GM21619 (cell line): ENCODE data around the gene IGLL5.
A peak's percentile ranks its signal among the peaks of the same experiment; 100 is the strongest.

Experiments used
- ATAC-seq: cut with Tn5 transposase; IDR thresholded peaks from one replicate; pipeline ENCODE4 v1.9.1; 2021; ENCODE audit not compliant: unreplicated experiment

The IGLL5 gene

GRCh38 chr22:22926370-22927195 is 39.0 kb downstream of the IGLL5 start:
- ATAC-seq = no peak

DNA sequence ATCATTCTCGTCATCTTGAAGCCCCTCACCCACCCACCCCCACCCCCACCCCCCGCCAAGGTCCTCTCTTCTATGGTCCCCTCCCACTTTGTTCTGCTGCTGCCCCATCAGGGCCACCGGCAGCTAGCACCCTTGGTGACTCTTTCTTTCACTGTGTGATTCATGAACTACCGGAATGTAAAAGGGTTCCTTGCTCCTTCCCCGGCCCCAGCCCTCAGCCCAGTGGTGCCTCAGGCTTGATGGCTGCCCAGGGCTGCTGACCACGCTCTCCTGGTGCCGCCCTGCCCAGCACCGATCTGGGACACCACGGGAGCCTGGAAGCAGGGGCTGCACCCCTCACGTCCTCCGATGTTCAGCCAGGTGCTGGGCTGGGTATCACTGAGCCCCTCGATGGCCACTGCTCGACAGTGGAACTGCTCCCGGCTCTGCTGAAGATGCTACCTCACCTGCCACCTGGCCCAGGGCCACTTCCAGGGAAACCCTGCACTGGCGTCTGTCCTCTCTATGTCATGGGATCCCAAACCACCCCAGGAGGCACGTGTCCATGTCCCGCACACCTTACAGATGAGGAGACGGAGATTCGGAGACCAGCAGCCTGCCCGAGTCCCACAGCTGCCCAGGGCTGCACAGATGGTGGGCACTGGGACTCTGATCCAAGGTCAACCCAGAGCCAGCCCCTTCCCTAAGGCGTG is 39.7 kb downstream of the IGLL5 start:
- ATAC-seq = no peak

DNA sequence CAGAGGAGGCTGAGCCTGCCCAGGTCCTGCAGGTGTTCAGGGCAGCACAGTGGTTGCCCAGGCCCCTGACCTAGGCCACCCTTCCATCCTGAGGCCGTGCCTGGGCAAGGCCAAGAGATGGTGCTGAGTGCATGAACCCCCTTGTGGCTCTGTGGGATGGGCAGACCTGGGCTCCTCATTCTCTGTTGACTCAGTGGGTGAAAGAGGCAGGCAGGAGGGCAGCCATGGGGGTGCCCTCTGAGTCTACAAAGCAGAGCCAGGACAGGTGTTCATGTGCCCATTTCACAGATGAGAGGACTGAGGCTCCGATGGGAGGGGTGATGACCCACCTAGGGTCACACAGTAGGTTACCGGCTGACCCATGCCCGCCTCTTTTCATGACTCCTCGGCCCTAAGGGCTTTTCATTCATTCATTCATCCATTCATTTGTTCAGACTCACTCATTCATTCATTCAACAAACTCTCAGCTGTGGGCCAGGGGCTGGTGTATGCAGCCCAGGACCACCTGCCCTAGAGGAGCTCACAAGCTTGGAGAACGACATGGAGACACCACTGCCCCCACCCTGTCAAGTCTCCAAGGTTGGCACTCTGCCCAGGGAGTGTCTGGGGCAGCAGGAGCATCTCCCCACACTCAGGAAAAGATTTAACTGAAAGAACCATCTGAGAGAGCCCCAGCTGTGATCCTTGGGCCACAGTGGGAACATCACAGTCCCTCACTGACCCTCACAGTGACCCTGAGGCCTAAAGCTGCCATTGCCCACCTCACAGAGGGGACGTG is 40.5 kb downstream of the IGLL5 start:
- ATAC-seq = no peak

- peak; percentile 78 for ATAC-seq
Measured at GRCh38 chr22:22928666-22929380, 41.2 kb downstream of the IGLL5 start.

GRCh38 chr22:22929381-22930221 is 42.0 kb downstream of the IGLL5 start:
- no peak for ATAC-seq

- ATAC-seq = no peak
Measured at GRCh38 chr22:22930222-22930497, 42.5 kb downstream of the IGLL5 start.

DNA sequence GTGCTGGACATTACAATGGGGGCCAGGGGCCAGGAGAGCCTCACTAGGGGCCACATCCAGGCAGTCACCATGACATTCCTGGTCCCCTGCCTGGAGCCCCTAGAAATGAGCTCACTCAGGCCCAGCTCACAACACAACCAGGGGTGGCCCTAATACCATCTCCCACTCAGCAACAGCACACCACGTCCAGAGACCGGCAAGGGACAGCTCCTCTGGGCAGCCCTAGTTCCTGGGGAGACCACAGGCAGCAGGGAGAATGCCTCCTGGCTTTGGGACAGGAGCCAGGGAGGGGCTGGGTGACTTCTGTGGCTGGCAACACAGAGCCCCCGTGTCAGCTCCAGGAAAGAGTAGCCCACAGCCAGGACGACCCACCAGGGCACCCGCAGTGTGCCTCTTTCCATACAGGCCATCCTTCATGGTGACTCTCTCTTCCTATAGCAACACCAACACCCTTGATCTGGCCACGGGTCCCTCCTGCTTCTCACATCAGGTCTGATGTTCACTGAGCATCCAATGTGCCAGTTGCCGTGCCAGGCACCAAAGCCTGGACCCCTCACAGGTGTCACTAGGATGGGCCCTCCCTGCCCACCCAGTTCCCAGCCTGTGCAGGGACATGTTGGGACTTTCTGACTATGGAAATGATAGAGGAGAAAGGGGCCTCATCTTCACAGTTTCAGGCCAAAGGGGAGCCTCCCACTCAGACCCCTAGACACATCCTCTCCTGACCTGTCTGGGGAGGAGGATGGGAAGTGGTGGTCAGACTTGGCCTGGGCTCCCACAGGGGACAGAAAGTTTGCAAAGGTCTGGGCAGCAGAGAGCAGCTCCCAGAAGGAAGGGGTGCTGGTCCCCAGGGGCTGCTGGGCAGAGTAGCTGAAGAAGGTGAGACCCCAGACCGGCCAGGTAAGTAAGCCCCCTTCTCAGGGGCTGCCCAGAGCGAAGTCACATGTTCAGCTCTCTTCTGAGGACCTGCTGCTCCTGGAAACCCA is 43.2 kb downstream of the IGLL5 start:
- ATAC-seq = no peak

- no peak for ATAC-seq
Measured at GRCh38 chr22:22931557-22932270, 44.1 kb downstream of the IGLL5 start.

GRCh38 chr22:22932512-22932941 is 44.9 kb downstream of the IGLL5 start:
- no peak for ATAC-seq

- ATAC-seq = no peak
Measured at GRCh38 chr22:22933100-22933806, 45.6 kb downstream of the IGLL5 start.

- no peak for ATAC-seq
Measured at GRCh38 chr22:22933807-22934542, 46.4 kb downstream of the IGLL5 start.

DNA sequence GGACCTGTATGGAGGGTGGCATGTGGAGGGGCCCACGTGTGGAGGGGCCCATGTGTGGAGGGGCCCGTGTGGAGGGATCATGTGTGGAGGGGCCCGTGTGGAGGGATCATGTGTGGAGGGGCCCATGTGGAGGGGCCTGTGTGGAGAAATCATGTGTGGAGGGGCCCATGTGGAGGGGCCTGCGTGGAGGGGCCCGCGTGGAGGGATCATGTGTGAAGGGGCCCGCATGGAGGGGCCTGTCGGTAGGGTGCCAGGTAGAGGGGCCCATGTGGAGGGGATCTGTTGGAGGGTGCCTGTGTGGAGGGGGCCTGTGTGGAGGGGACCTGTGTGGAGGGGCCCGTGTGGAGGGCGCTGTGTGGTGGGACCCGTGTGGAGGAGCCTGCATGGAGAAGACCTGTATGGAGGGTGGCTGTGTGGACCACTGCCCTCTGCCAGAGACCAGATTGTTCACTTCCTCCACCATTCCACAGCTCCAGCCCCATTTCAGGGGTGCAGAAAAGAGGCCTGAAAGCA is 47.0 kb downstream of the IGLL5 start:
- no peak for ATAC-seq

DNA sequence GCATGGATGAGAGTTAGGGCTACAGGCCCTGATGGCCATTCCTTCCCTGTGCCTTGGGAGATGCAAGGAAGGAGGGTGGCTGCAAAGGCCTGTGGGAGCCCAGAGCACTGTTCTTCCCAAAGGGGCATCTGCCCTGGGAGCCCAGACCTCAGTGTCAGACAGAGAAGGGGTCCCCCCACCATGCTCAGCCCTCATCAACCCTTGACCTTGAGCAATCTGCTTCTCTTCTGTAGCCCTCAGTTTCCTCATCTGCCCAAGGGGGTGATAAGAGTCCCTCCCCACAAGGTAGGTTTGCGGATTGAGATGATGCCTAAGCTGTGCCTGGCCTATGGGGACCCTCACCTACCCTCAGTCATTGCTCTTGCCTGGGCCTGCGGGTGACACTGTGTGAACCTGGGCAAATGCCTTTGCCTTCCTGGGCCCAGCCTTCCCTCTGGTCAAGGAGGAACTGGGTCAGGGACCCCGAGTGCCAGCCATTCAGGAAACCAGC is 47.5 kb downstream of the IGLL5 start:
- ATAC-seq = peak; percentile 12

DNA sequence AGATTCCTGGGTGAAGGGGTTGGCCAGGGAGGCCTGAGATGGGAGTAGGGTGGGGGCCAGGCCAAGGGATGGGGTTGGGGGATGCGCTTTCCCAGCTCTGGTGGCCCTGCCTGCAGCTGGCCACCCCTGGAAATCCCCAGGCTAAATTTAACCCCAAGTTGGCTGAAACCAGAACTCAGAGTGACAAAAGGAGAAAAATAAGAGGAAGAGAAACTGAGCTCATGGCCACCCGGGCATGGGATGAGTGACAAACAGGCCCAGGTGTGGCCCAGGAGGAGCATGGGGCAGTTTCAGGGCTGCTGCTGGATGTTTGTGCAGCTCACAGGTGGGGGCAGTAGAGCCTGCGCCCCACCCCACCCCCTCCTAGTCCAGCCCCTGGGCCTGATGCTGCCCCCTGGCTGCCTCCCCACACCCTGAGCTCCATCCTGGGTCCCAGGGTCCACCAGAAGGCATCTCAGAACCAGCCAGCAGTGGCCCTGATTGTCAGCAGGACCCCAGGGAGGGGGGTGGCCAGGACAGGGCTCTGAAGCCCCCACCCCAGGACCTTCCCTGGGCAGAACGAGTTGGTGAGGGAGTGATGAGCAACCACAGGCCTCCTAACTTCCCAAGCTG is 48.0 kb downstream of the IGLL5 start:
- ATAC-seq = peak; percentile 78

DNA sequence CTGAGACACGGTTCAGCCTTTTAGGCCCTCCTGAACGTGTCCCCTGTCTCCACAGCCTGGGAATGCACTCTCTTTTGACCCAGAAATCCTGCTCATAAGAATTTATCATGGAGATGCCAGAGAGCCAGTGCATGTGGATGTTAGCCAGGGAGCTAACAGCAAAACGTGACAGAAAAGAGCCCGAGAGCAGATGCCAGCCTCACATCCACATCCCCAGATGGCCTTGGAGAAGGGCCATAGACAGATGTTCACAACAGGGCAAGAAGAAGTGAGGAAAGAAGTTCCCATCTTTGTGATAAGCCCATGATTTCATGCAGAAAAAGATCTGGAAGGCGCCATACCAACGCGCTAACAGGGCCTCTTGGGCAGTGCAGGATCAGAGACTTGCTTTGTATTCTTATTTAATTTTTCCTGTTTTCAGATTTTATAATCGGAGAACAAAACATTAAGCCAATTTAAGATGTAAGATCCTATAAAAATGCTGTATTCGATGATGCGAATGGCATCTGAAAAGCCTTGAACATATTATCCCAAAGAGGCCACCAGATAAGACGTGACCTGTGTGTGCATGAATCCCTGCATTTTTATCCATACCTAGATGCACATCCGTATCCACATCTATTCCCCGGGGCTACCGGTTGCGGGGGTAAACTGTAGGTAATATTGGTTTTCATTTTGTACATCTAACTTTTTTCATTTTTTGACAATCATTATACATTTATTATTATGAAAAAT is 48.7 kb downstream of the IGLL5 start:
- no peak for ATAC-seq
